Activated gamma-delta T cell (primary cell): ENCODE results near the gene ZRANB3.
"Not testable (repeated sequence)": the region's sequence is repeated elsewhere in the genome, so short reads cannot be mapped to it uniquely, and the experiment has no call there.

Source experiments
- DNase-seq: peaks from one replicate; lab custom pipeline; 2025; lab: John Stamatoyannopoulos, UW
- total RNA-seq, 2 donors: gene quantifications; one replicate each; lab custom pipeline; 2026; lab: John Stamatoyannopoulos, UW

ZRANB3 gene
- total RNA-seq: 9.2 to 10.7 reads per million in 2 donors

- DNase-seq: peak; percentile 16
These were observed at the start of gene ZRANB3 for GRCh38 chr2:135530313-135531230. ZRANB3 (minus strand) TSS chr2:135531218.

GRCh38 chr2:135573620-135574019, 42.6 kb upstream of the ZRANB3 start:
- DNase-seq: no peak

DNA sequence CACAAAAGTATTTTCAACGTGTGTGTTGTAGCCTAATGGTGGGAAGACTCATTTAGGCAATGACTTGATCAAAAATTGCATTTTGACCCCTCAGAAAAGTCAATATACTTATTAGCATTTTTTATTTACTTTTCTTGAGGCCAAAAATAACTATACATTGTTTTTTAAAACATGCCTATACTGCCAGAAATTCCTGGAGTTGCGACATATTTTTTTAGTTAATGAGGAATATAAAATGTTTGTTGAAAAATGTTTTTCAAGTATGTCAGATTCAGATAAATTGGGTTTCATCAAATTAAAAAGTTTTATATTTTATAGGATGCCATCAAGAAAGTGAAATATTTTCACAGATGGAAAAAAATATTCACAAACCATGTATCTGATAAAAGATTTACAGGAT, 39.9 kb upstream of the ZRANB3 start:
- DNase-seq: no peak

DNA sequence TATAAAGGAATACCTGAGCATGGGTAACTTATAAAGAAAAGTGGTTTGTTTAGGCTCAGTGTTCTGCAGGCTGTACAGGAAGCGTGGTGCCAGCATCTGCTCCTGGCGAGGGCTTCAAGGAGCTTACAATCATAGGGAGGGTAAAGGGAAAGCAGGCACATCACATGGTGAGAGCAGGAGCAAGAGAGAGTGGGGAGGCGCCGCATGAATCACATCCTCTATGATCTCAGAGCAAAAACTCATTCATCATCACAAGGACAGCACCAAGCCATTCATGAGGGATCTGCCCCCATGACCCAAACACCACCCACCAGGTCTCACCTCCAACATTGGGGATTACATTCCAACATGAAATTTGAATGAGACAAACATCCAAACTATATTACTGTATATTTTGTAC, 32.8 kb upstream of the ZRANB3 start:
- DNase-seq: no peak

DNA sequence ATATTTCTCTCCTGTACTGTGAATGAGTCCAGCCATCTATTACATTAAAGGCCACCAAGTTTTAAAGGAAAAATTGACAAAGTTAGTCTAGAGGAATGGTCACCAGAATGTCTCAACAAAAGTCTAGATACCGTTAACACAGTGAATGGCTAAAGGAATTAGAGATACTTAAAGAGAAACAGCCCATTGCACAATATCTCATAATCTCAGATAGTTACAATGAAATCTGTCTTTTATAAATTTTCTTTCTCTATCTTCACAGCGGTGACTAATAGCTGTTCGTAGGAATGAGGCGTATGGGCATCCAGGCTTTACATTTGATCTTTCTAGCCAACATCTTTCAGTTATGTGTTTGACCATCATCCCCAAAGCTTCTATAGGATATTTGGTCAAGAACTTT, 30.9 kb upstream of the ZRANB3 start:
- no peak for DNase-seq

DNA sequence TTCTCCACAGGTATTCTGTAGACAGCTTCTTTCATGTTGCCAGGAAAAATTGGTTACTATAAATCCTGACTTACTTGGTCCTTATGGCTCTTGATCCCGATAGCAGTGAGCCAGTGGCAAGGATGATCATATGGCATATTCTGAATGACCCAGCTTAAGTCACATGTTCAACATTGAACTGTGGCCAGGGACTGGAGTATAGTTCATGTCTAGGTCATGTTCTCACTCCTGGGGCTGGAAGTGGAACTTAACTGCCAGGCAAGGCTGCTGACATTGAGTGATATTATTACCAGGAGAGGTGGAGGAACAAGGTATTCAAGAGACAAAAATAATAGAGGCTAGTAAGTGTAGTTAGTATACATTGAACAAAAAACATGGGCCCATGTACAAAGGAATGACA, 26.5 kb upstream of the ZRANB3 start:
- DNase-seq: no peak

GRCh38 chr2:135555311-135555710, 24.3 kb upstream of the ZRANB3 start:
- no peak for DNase-seq

DNA sequence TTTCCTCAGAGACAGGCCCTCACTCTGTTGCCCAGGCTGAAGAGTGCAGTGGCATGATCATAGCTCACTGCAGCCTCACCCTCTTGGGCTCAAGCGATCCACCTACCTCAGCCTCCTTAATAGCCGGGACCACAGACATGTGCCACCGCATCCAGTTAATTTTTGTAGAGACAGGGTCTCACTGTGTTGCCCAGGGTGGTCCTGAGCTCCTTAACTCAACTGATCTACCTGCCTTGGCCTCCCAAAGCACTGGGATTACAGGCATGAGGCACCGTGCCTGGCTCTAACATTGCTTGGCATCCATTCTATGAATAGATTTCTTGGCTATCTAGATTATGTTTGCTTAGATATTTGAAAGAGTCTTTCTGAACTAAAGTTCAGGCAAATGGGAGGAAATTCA, 21.9 kb upstream of the ZRANB3 start:
- DNase-seq: no peak

- DNase-seq: no peak
These were observed 20.3 kb upstream of the ZRANB3 start for GRCh38 chr2:135551356-135551755.

- DNase-seq: no peak
These were observed 16.3 kb upstream of the ZRANB3 start for GRCh38 chr2:135547311-135547710.

GRCh38 chr2:135546436-135546835, 15.4 kb upstream of the ZRANB3 start:
- DNase-seq: no peak

DNA sequence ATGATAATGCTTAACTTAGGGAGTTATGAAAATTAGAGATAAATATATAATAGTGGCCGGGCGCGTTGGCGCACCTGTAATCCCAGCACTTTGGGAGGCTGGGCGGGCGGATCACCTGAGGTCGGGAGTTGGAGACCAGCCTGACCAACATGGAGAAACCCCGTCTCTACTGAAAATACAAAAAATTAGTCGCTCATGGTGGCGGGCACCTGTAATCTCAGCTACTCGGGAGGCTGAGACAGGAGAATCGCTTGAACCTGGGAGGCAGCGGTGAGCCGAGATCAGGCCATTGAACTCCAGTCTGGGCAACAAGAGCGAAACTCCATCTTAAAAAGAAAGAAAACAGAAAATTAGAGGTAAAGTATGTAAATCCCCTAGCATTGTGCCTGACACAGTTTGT, 2.5 kb upstream of the ZRANB3 start:
- DNase-seq: not testable (repeated sequence)

DNA sequence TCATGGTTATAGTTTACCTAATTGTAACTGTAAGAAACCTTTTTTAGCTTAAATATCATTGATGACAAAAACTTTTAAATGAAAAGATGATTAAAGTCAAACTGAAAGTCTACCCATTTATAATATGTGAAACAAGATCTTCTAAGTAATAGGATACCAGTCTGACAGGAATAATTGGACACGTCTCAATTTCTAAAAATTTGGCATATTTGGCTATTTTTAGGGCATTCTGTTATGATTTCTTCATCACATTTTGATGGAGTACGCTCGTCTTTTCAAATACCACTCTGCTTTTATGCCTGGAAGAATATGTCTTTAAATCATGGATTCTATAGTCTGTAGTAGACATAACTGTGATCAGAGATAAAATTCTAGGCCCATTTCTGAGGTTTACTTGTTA, 1.6 kb upstream of the ZRANB3 start:
- no peak for DNase-seq

- peak; percentile 68 for DNase-seq
These were observed 496 bp upstream of the ZRANB3 start, which contains the start of gene R3HDM1 for GRCh38 chr2:135531231-135532197. R3HDM1 (plus strand) TSS chr2:135531484; CDS start chr2:135604846, 73,362 bp downstream.

- no peak for DNase-seq
These were observed 3.0 kb downstream of the ZRANB3 start for GRCh38 chr2:135528006-135528405.

DNA sequence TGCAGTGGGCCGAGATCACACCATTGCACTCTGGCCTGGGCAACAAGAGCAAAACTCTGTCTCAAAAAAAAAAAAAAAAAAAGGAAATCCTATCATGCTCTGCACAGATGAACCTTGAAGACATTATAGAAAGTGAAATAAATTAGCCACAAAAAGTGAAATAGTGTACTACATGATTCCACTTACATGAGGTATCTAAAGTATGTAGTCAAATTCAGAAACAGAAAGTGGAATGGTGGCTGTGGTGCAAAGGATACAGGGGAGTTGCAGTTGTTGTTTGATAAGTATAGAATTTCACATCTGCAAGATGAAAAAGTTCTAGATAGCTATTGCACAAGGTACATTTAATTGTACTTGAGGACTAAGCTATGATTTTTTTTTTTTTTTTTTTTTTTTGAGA, 5.2 kb downstream of the ZRANB3 start:
- no peak for DNase-seq

DNA sequence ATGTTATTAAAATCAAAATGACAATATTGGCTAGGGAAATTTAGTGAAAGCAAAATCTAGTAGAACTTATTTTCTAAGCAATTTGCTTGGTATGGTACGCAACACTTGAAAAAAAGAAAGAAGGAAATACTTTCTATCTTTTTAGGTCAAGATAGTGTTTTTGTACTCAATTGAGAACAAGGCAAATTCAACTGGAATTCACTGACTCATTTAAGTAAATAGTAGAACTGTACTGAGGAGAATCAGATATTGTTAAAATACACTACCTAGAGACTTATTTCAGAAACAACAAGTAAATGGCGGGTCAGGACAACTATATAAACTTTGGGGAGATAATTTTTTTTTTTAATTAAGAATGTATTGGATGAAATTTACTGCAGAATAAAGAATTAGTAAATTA, 18.9 kb downstream of the ZRANB3 start:
- DNase-seq: no peak

GRCh38 chr2:135510577-135510976, 20.4 kb downstream of the ZRANB3 start:
- DNase-seq: no peak

GRCh38 chr2:135504811-135505210, 26.2 kb downstream of the ZRANB3 start:
- no peak for DNase-seq

- DNase-seq: not testable (repeated sequence)
These were observed 32.4 kb downstream of the ZRANB3 start for GRCh38 chr2:135498588-135498987.

GRCh38 chr2:135494917-135495316, 36.1 kb downstream of the ZRANB3 start:
- no peak for DNase-seq

DNA sequence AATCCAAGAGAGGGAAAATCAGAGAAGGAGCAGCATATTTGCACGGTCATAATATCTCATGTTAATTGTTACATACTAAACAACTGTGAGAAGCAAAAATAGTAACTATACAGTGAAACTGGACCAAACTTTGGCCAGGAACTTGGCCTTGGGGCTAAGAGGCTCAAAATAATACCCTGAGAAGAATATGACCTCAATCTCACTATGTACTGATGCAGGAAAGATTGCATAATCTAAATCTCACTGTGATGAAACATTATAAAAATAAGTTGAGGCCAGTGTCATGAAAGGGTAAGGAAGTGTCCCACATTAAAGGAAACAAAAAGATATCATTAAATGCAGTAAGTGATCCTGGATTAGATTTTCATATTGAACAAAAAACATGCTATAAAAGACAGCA, 36.5 kb downstream of the ZRANB3 start:
- DNase-seq: no peak
